Measurements from ENCODE around the gene MDC1. TPM values are rescaled to one million over a fixed set of nuclear protein-coding genes. Genes with fewer than 3 reads are reported as not detected.
A peak's percentile ranks its signal among the peaks of the same experiment; 100 is the strongest.
"Not testable (repeated sequence)": the region's sequence is repeated elsewhere in the genome, so short reads cannot be mapped to it uniquely, and the experiment has no call there.

The MDC1 gene
- total RNA-seq, 1 donor from 2014 or later, result 24.5 TPM

DNA sequence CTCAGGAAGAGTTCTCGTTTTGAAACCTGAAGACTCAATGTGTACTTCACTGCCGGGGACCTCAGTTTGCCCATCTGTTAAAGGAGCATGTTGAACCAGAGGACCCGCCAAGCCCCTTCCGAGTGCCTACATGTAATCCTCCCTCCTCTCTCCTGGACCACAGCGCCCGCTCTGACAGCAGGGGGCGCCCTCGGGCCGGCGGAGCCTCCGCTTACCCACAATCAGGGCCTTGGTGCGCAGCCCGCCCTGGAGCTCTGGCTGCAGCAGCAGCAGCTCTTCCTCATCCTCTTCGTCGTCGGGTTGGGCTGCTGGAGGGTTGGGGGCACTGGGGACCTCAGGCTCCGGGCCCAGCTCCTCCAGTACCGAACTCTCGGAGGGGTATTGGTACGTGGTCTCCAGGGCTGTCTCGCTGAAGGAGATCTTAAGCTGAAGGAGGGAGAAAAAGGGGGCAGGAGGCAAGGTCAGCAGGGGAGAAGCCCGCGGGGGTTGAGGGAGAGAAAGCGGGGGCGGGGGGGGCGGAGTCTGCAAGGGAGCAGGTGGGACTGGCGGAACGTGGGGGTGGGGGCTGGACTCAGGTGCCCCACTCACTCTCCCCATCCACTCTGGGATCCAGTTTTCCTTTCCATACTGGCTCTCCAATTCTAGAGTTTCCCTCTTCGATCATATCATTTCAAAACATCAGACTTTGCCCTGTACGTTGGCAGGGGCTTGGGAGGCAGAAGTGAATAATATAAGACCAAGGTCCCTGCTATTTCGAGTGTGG lies 37.9 kb downstream of the MDC1 start:
- H3K4me3 ChIP-seq, result peak overlapping the region; percentile 81
- DNase-seq (peak; percentile 91), ATAC-seq (peak; percentile 87)
- intact Hi-C loops (cut with DNase I), result loop anchor here (5.0 kb wide), 1 partner anchor 43 kb away; the partner anchor contains the start of gene TUBB
- no peaks in the 10 kb centered on the region for H3K27me3 ChIP-seq (ENCODE audit: low read depth)
- TF ChIP-seq, protein P1, sequence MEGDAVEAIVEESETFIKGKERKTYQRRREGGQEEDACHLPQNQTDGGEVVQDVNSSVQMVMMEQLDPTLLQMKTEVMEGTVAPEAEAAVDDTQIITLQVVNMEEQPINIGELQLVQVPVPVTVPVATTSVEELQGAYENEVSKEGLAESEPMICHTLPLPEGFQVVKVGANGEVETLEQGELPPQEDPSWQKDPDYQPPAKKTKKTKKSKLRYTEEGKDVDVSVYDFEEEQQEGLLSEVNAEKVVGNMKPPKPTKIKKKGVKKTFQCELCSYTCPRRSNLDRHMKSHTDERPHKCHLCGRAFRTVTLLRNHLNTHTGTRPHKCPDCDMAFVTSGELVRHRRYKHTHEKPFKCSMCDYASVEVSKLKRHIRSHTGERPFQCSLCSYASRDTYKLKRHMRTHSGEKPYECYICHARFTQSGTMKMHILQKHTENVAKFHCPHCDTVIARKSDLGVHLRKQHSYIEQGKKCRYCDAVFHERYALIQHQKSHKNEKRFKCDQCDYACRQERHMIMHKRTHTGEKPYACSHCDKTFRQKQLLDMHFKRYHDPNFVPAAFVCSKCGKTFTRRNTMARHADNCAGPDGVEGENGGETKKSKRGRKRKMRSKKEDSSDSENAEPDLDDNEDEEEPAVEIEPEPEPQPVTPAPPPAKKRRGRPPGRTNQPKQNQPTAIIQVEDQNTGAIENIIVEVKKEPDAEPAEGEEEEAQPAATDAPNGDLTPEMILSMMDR (IDR thresholded peaks at IDR 0.05), result peak; percentile 97
- peaks cover 51% of the 10 kb centered on the region for H3K36me3 ChIP-seq
- H3K4me1 ChIP-seq, result peaks cover 40% of the 10 kb centered on the region
- peak overlapping the region; percentile 19 for H3K27ac ChIP-seq
- H3K9me3 ChIP-seq, result no peaks in the 10 kb centered on the region

DNA sequence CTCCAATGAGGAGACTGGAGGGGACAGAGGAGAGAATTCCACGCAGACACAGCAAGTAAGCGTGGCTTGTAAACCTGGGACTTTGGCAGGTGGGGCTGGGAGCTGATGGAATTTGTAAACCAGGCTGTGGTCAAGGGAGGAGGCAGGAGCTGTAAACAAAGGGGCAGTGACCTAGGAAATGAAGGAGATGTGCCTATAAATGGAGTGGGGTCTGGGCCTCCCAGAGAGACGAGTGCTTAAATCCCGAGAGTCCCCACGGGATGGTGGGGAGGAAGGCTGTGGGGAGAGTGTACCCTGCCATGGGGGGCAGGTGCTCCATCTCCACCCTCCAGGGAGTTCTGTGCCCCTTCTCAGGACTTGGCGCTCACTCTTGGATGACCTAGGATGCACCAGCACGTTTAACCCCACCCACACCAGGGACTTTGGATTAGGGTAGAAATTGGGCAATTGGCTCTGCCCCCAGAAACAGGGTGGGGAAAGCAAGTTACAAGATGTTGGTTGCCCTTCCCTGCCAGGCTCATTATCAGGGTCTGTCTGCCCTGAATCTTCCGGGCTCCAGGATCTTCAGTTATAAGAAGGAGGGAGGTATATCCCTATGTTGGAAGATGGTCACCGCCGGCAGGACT lies 40.3 kb downstream of the MDC1 start:
- peaks cover 51% of the 10 kb centered on the region for H3K36me3 ChIP-seq
- no peak overlapping the region for H3K27ac ChIP-seq
- TF ChIP-seq, protein P1 (IDR thresholded peaks at IDR 0.05), result no peak
- DNase-seq, result no peak
- ATAC-seq, result no peak
- no peaks in the 10 kb centered on the region for H3K9me3 ChIP-seq
- intact Hi-C loops (cut with DNase I), result loop anchor here (5.0 kb wide), 1 partner anchor 46 kb away; the partner anchor contains the start of gene TUBB
- H3K27me3 ChIP-seq (ENCODE audit: low read depth), result no peaks in the 10 kb centered on the region
- H3K4me1 ChIP-seq, result peaks cover 44% of the 10 kb centered on the region
- H3K4me3 ChIP-seq, result no peak overlapping the region

- ATAC-seq, result peak; percentile 94 to 96
- Histone ChIP-seq H3K27me3 (ENCODE audit: low read depth) (no peaks in the 10 kb centered on the region), H3K9me3 (no peaks in the 10 kb centered on the region), H3K4me3 (peak within 1 kb of the TSS; percentile 90), H3K36me3 (peaks cover 54% of the 10 kb centered on the region), H3K4me1 (peaks cover 22% of the 10 kb centered on the region), H3K27ac (peak within 1 kb of the TSS; percentile 75)
- intact Hi-C loops (cut with DNase I), result no loop called here
- DNase-seq, result peak; percentile 96
- TF ChIP-seq, protein P1 (IDR thresholded peaks at IDR 0.05), result peak; percentile 84
Measured at GRCh38 chr6:30672445-30673253, 44.4 kb downstream of the MDC1 start, which contains the start of gene DHX16. TSS of gene DHX16 (minus strand) at chr6:30673006. CDS start at chr6:30672841, 165 bp downstream.

- Histone ChIP-seq H3K27me3 (ENCODE audit: low read depth) (no peaks in the 10 kb centered on the region), H3K4me1 (peaks cover 22% of the 10 kb centered on the region), H3K27ac (no peak overlapping the region), H3K9me3 (no peaks in the 10 kb centered on the region), H3K4me3 (no peak overlapping the region), H3K36me3 (peaks cover 54% of the 10 kb centered on the region)
- intact Hi-C loops (cut with DNase I), result no loop called here
- TF ChIP-seq, protein P1 (IDR thresholded peaks at IDR 0.05), result no peak
- ATAC-seq (no peak), DNase-seq (no peak)
Measured at GRCh38 chr6:30670760-30671527, 46.1 kb downstream of the MDC1 start.

- ATAC-seq; intact Hi-C loops (cut with DNase I); DNase-seq; H3K4me1 ChIP-seq; H3K9me3 ChIP-seq; H3K27me3 ChIP-seq (ENCODE audit: low read depth); H3K27ac ChIP-seq; H3K4me3 ChIP-seq: not testable (repeated sequence)
- H3K36me3 ChIP-seq, result peaks cover 97% of the 10 kb centered on the region
Measured at GRCh38 chr6:30666300-30666699, 50.8 kb downstream of the MDC1 start.

All from lower lobe of right lung (tissue), 2 donors.